NCI-H774 (cell line): ENCODE measurements around the gene CYP4A22.
"Not testable (repeated sequence)": the region's sequence is repeated elsewhere in the genome, so short reads cannot be mapped to it uniquely, and the experiment has no call there.

ENCODE experiments used
- DNase-seq: peaks from one replicate; lab custom pipeline; 2025; lab: John Stamatoyannopoulos, UW

CYP4A22 gene

GRCh38 chr1:47156457-47156856 is 19.2 kb downstream of the CYP4A22 start:
- not testable (repeated sequence) for DNase-seq

GRCh38 chr1:47157957-47158356 is 20.7 kb downstream of the CYP4A22 start:
- DNase-seq, result not testable (repeated sequence)

- no peak for DNase-seq
Observed at GRCh38 chr1:47160716-47161115, 23.5 kb downstream of the CYP4A22 start.

- no peak for DNase-seq
Observed at GRCh38 chr1:47161298-47162040, 24.2 kb downstream of the CYP4A22 start.

- no peak for DNase-seq
Observed at GRCh38 chr1:47164552-47164951, 27.3 kb downstream of the CYP4A22 start.

GRCh38 chr1:47172782-47173181 is 35.5 kb downstream of the CYP4A22 start:
- no peak for DNase-seq

DNA sequence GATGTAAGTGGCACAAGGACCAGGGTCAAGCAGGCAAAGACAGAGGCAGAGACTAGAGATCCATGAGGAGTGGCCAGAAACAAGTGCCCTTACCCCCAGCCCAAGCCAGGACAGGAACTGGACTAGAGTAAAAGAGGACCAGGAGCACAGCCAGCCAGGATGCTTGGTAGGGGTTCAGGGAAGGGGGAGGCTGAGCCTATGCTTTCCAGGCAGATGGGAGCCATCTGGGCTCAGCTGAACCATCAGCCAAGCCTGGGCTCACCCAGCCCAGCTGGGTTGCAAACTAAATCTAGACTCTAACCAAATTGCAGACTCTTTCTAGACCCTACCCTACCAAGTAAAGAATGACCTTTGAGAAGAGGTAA is 37.4 kb downstream of the CYP4A22 start:
- DNase-seq, result no peak

GRCh38 chr1:47175227-47175934 is 38.1 kb downstream of the CYP4A22 start:
- DNase-seq, result peak; percentile 44

GRCh38 chr1:47178020-47178419 is 40.8 kb downstream of the CYP4A22 start:
- no peak for DNase-seq

GRCh38 chr1:47178654-47179016 is 41.4 kb downstream of the CYP4A22 start:
- no peak for DNase-seq

DNA sequence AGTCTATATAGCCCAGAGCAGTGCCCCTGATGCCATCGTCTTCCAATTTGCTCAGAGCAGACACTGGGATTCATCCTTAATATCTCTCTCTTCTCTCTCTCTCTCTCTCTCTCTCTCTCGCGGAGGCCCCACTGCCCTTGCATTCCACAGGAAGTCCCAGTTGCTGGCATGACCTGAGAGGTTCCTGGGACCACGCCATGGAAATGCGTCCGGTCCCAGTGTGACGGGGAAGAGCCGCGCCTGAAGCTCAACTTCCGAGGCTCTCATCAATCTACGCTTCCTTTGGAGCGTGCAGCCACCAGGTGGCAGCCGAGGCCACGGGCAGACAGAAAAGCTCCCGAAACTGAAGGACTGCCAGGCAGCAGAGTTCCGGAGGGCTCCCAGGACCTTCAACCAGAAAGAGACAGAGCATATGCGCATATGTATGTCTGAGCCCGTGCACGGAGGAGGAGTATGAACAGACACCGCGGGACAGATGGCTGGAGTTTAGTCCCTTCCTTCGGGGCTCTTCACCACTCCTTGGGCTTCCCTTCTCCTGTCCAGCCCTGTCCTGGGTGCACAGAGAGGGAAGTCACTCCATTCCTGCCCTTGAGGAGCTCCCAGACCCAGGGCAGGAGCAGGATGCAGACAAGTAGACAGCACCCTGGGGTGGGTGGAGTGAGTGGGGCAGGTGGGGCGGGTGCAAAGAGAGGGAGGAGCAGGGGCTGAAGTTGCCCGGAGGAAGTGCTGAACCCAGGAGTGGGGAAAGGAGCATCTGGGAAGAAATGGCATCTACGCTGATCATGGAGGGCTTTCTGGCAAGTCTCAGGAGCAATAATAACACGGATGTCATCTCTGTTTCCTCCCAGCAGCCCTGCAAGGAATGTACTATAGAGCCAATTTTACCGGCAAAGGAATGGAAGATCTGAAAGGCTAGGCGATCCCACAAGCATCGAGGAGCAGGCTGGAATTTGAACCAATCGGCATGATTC is 42.1 kb downstream of the CYP4A22 start:
- peak; percentile 95 for DNase-seq

GRCh38 chr1:47179988-47180563 is 42.8 kb downstream of the CYP4A22 start:
- no peak for DNase-seq

- DNase-seq, result no peak
Observed at GRCh38 chr1:47180603-47181094, 43.4 kb downstream of the CYP4A22 start.

GRCh38 chr1:47181095-47181954 is 44.1 kb downstream of the CYP4A22 start:
- DNase-seq, result no peak

DNA sequence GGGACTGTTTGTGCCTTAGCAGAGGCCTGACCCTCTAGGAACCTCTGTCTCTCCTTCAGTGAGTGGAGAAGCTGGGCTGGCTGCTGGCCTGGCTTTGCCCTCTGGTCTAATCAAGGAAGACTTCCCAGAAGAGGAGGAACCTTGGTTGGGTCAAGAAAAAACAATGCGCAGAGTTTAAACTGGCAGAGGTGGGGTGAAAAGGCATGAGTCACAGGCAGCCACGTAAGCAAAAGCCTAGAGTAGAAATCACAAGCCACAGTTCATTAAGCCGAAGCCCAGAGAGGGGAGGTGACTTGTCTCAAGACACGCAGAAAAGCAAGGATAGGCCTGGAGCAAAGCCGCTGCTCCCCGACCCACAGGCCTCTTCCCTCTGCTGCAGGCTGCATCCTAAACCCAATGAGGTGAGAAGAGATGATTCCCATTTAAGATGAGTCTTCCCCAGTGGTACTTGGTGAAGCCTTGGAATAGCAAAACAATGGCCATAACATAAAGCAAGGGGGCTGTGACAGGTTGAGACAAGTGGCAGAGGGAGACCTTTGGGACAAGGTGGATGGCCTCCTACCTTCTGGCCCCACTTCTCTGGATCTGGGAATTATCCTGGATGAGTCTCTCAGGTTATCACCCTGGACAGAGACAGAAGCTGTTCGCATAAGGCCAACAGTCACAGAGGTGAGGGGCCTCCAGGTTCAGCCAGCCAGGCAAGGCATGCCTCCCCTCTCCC is 44.9 kb downstream of the CYP4A22 start:
- DNase-seq, result no peak

DNA sequence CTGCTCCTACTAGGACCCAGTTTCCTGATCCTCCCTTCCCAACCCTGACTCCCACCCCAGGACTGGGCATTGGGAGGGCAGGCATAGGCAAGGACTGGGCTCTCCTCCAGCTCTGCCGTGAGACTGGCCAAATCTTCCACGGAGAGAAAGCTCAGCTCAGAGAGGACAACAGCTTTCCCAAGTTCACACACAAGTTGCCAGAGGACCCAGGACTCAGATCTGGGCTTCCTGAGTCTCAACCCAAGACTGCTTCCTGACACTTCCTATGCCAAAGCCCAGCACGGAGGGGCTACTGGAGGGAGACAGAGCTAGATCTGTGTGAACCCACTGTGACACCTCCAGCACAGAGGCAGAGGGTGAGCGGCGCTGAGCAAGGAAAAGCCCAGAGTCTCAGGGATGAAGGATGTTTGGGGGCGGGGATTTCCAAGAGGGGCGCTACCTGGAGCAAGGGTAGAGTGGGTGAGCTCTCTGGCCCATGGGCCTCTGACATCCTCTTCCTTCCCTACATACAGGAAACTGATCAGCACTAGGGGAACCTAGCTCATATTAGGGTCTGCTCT is 45.5 kb downstream of the CYP4A22 start:
- DNase-seq, result no peak

- no peak for DNase-seq
Observed at GRCh38 chr1:47183308-47184089, 46.3 kb downstream of the CYP4A22 start.

DNA sequence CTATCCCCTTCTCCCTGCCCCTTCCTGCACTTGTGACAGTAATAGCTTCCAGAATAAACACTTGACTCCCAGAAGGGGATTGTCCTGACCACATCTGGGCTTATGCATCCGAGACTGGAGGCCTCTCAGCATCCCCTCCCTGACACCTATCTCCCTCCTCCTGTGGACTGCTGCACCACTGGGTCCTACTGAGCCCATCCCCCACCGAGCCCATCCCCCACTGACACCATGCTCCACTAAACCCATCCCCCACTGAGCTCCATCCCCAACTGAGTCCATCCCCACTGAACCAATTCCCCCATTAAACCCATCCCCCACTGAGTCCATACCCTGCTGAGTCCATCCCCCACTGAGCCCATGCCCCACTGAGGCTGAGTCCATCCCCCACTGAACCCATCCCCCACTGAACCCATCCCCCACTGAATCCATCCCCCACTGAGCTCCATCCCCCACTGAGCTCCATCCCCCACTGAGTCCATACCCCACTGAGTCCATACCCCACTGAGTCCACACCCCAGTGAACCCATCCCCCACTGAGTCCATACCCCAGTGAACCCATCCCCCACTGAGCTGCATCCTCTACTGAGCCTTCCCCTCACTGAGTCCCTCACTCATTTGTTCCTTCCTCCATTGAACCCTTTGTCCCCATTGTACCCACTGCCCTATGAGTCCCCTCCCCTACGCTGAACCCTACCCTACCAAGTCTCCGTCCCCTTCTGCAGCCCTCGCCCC is 47.0 kb downstream of the CYP4A22 start:
- DNase-seq, result no peak
